NCI-H526 (cell line): ENCODE measurements around the gene LGALS9.
"Not testable (repeated sequence)": the region's sequence is repeated elsewhere in the genome, so short reads cannot be mapped to it uniquely, and the experiment has no call there.

Experiments
- DNase-seq, 2 experiments: peaks; one replicate each; lab custom pipeline; 2025; lab: John Stamatoyannopoulos, UW

LGALS9 gene

DNA sequence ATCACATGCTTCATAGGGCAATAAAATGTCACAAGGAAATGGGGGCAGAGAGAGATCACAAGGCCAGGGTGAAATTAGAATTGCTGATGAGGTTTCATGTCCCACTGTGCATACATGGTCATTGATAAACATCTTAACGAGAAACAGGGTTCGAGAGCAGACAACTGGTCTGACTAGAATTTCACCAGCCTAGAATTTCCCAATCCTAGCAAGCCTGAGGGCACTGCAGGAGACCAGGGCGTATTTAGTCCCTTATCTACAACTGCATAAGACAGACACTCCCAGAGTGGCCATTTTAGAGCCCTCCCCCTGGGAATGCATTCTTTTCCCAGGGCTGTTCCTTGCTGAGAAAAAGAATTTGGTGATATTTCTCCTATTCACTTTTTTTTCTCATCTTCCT is 55.3 kb downstream of the LGALS9 start:
- DNase-seq = not testable (repeated sequence)

DNA sequence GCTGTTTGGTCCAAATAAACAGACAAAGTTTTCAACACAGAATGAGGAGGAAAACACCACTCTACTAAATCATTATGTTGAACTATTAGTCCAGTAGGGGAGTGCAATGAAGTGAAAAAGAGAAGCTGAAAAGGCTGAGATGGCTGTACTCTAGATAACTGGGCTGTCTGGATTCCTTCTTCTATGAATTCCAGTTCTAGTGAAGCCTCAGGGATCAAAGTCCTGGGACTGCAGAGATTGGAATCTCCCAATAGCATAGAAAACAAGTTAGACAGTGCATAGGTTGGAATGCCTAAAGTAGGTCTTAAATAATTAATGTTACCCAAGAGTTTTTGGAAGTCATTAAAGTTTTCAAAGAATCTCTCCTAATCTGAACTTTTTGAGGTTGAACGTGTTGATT is 59.9 kb downstream of the LGALS9 start:
- DNase-seq = no peak

DNA sequence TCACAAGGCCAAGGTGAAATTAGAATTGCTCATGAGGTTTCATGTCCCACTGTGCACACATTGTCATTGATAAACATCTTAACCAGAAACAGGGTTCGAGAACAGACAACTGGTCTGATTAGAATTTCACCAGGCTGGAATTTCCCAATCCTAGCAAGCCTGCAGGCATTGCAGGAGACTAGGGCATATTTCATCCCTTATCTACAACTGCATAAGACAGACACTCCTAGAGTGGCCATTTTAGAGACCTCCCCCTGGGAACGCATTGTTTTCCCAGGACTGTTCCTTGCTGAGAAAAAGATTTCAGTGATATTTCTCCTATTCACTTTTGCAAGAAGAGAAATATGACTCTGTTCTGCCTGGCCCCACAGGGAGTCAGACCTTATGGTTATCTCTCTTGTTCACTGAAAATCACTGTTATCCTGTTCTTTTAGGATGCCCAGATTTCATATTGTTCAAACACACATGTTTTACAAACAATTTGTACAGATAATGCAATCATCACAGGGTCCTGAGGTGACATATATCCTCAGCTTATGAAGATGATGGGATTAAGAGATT is 64.3 kb downstream of the LGALS9 start:
- peak in 1 of 2 experiments; percentile 23 for DNase-seq
